IMR-90 (cell line): Measurements from ENCODE around the gene H2BK1. TPM values are rescaled to one million over a fixed set of nuclear protein-coding genes. Genes with fewer than 3 reads are reported as not detected.

Source experiments
- ATAC-seq: fragments of 200-7000 bp; cut with Tn5 transposase; 2 replicates; pipeline ENCODE4 v1.9.1; 2020; ENCODE audit warnings: low read depth, mild to moderate bottlenecking, moderate library complexity
- BruUV-seq: library from RNA; stranded (reverse); fragments of 400-500 nt; replicated peaks from 2 replicates; lab custom pipeline; 2021; lab: Mats Ljungman, UMichigan
- CTCF ChIA-PET: fragments of 300-600 bp; formaldehyde crosslinking; extraction: SDS; loops from one replicate; lab custom pipeline; 2021; ENCODE audit warnings: antibody characterized with exemption; lab: Yijun Ruan, JAX
- POLR2A ChIA-PET: fragments of 300-600 bp; sonication (Branson Sonifier 250); formaldehyde crosslinking; loops from one replicate; lab custom pipeline; 2022; ENCODE audit warnings: antibody characterized with exemption; ENCODE audit not compliant: unreplicated experiment; lab: Charles Lee
- DNase-seq: peaks from one replicate; pipeline ENCODE4 v3.0.0; 2013
- H2AFZ ChIP-seq: replicated peaks from 2 replicates; pipeline ENCODE3; 2013; ENCODE audit warnings: low read length, mild to moderate bottlenecking; ENCODE audit not compliant: poor library complexity
- H2AK5ac ChIP-seq: 2 replicates; pipeline ENCODE4 v1.6.1; 2013; ENCODE audit warnings: low read depth, low read length, inconsistent platforms
- H2AK9ac ChIP-seq: replicated peaks from 2 replicates; pipeline ENCODE3; 2013; ENCODE audit warnings: mild to moderate bottlenecking, low read depth, low read length, moderate library complexity; ENCODE audit not compliant: poor library complexity
- H2BK120ac ChIP-seq: 2 replicates; pipeline ENCODE4 v1.6.1; 2013; ENCODE audit warnings: low read depth, low read length, inconsistent platforms
- H2BK15ac ChIP-seq: 3 replicates; pipeline ENCODE4 v1.6.1; 2013; ENCODE audit warnings: low read depth, low read length, inconsistent platforms
- H2BK20ac ChIP-seq: 2 replicates; pipeline ENCODE4 v1.6.1; 2013; ENCODE audit warnings: low read depth, mild to moderate bottlenecking, inconsistent platforms, low read length, moderate library complexity
- H2BK5ac ChIP-seq: 2 replicates; pipeline ENCODE4 v1.6.1; 2013; ENCODE audit warnings: mild to moderate bottlenecking, low read depth, low read length, inconsistent platforms; ENCODE audit not compliant: poor library complexity, severe bottlenecking
- H3K14ac ChIP-seq: replicated peaks from 2 replicates; pipeline ENCODE4 v1.6.1; 2013; ENCODE audit warnings: low read depth, low read length, inconsistent platforms
- H3K18ac ChIP-seq: 2 replicates; pipeline ENCODE4 v1.6.1; 2013; ENCODE audit warnings: low read depth, low read length, control low read depth
- H3K23ac ChIP-seq: 2 replicates; pipeline ENCODE4 v1.6.1; 2013; ENCODE audit warnings: low read depth, low read length, inconsistent platforms
- H3K27ac ChIP-seq: 2 replicates; pipeline ENCODE4 v1.5.1; 2013; ENCODE audit warnings: mild to moderate bottlenecking, control low read depth, low read length; ENCODE audit not compliant: insufficient read depth
- H3K27me3 ChIP-seq: 2 replicates; pipeline ENCODE4 v1.6.1; 2013; ENCODE audit warnings: low read length; ENCODE audit not compliant: control insufficient read depth, insufficient read depth
- H3K36me3 ChIP-seq: 2 replicates; pipeline ENCODE4 v1.6.1; 2013; ENCODE audit warnings: low read length, mixed read lengths; ENCODE audit not compliant: control insufficient read depth, insufficient read depth
- H3K4ac ChIP-seq: 2 replicates; pipeline ENCODE4 v1.6.1; 2013; ENCODE audit warnings: low read depth, low read length, inconsistent platforms
- H3K4me1 ChIP-seq: 2 replicates; pipeline ENCODE4 v1.6.1; 2013; ENCODE audit warnings: low read length, mixed read lengths; ENCODE audit not compliant: control insufficient read depth, insufficient read depth
- H3K4me2 ChIP-seq: 2 replicates; pipeline ENCODE4 v1.6.1; 2013; ENCODE audit warnings: low read depth, mild to moderate bottlenecking, control low read depth, low read length, moderate library complexity
- H3K4me3 ChIP-seq: 2 replicates; pipeline ENCODE4 v1.5.1; 2013; ENCODE audit warnings: low read depth, mild to moderate bottlenecking, control low read depth, low read length, moderate library complexity; ENCODE audit not compliant: insufficient read depth
- H3K56ac ChIP-seq: 2 replicates; pipeline ENCODE4 v1.6.1; 2013; ENCODE audit warnings: low read length, inconsistent platforms; ENCODE audit not compliant: insufficient read depth; ENCODE audit errors: extremely low read depth
- H3K79me1 ChIP-seq, 2 experiments: 2 replicates each; pipeline ENCODE4 v1.6.1; 2013; ENCODE audit warnings: low read length in 2 of 2, inconsistent platforms in 1 of 2, low read depth in 1 of 2
- H3K9ac ChIP-seq: 2 replicates; pipeline ENCODE4 v1.6.1; 2013; ENCODE audit warnings: low read depth, low read length, control low read depth
- H3K9me1 ChIP-seq: 2 replicates; pipeline ENCODE4 v1.6.1; 2013; ENCODE audit warnings: low read length, inconsistent platforms; ENCODE audit not compliant: insufficient read depth
- H3K9me3 ChIP-seq: 2 replicates; pipeline ENCODE4 v1.6.1; 2013; ENCODE audit warnings: low read length; ENCODE audit not compliant: control insufficient read depth, insufficient read depth
- H4K20me1 ChIP-seq: 2 replicates; pipeline ENCODE4 v1.6.1; 2013; ENCODE audit warnings: low read length, inconsistent platforms; ENCODE audit not compliant: insufficient read depth
- H4K5ac ChIP-seq: 2 replicates; pipeline ENCODE4 v1.6.1; 2013; ENCODE audit warnings: mild to moderate bottlenecking, low read depth, low read length, control low read depth
- H4K8ac ChIP-seq, 2 experiments: 2 replicates each; pipeline ENCODE4 v1.6.1; 2013; ENCODE audit warnings: low read depth in 2 of 2, low read length in 2 of 2, control low read depth in 1 of 2, inconsistent platforms in 1 of 2
- H4K91ac ChIP-seq: 2 replicates; pipeline ENCODE4 v1.6.1; 2013; ENCODE audit warnings: low read depth, low read length, inconsistent platforms; ENCODE audit not compliant: insufficient read depth
- BHLHE40 ChIP-seq: fragments of 150-350 bp; IDR thresholded peaks from 2 replicates; pipeline ENCODE4 v1.6.1; 2016; ENCODE audit warnings: mild to moderate bottlenecking, low read depth, low read length
- CEBPB ChIP-seq: IDR thresholded peaks from 2 replicates; pipeline ENCODE4 v1.6.1; 2012; ENCODE audit warnings: low read depth, low read length, improper control_type of control experiment
- CHD1 ChIP-seq: IDR thresholded peaks from 2 replicates; pipeline ENCODE4 v1.6.1; 2012; ENCODE audit warnings: low read depth, low read length, improper control_type of control experiment
- CTCF ChIP-seq: conservative IDR thresholded peaks from 2 replicates; pipeline ENCODE4 v1.5.1; 2012; ENCODE audit warnings: mild to moderate bottlenecking, low read depth, low read length, improper control_type of control experiment
- FOS ChIP-seq: fragments of 150-350 bp; IDR thresholded peaks from 2 replicates; pipeline ENCODE4 v1.6.1; 2016; ENCODE audit warnings: low read depth, low read length
- MAFK ChIP-seq: IDR thresholded peaks from 2 replicates; pipeline ENCODE4 v1.6.1; 2012; ENCODE audit warnings: low read depth, low read length, improper control_type of control experiment
- MAZ ChIP-seq: IDR thresholded peaks from 2 replicates; pipeline ENCODE4 v1.6.1; 2012; ENCODE audit warnings: low read depth, mild to moderate bottlenecking, low read length, improper control_type of control experiment, moderate library complexity, borderline replicate concordance
- NFE2L2 ChIP-seq: fragments of 150-350 bp; IDR thresholded peaks from 2 replicates; pipeline ENCODE4 v1.6.1; 2016; ENCODE audit warnings: low read depth, mild to moderate bottlenecking, low read length
- RAD21 ChIP-seq: IDR thresholded peaks from 2 replicates; pipeline ENCODE4 v1.6.1; 2012; ENCODE audit warnings: low read length, improper control_type of control experiment
- RFX5 ChIP-seq: IDR thresholded peaks from 2 replicates; pipeline ENCODE4 v1.8.0; 2012; ENCODE audit warnings: low read depth, mild to moderate bottlenecking, low read length, moderate library complexity
- USF2 ChIP-seq: fragments of 150-350 bp; IDR thresholded peaks from 2 replicates; pipeline ENCODE4 v1.6.1; 2017; ENCODE audit warnings: mild to moderate bottlenecking, antibody characterized with exemption, low read length, low read depth
- WGBS, 2 experiments: methylation state at CpG; one replicate each; pipeline versions ENCODE4 v1.1.5 to v1.1.7; 2013; ENCODE audit warnings: missing lambda C conversion rate in 2 of 2; ENCODE audit not compliant: insufficient read length in 1 of 2; ENCODE audit errors: extremely low coverage in 2 of 2; 5-methylcytosine and 5-hydroxymethylcytosine counted together
- dilution Hi-C: fragments of 300-500 bp; cut with HindIII; formaldehyde crosslinking; loops from one replicate; pipeline ENCODE4 v1.14.3; 2018; ENCODE audit warnings: low sequenced_read_pairs; ENCODE audit not compliant: unreplicated experiment
- in situ Hi-C: fragments of 300-500 bp; cut with MboI; formaldehyde crosslinking; loops from 3 replicates; pipeline ENCODE4 v1.14.3; 2019; ENCODE audit warnings: low sequenced_read_pairs, inconsistent platforms, mixed read lengths
- intact Hi-C: fragments of 100-400 bp; cut with micrococcal nuclease; formaldehyde crosslinking; loops from 2 replicates; pipeline ENCODE4 v1.10.0; 2022
- polyA plus RNA-seq, 3 experiments: library from polyadenylated mRNA; depleted of rRNA; stranded (reverse); fragments of >200 nt; gene quantifications; 2 replicates each; pipeline ENCODE4 v1.2.3, GENCODE V29; 2012; ENCODE audit warnings: low replicate concordance in 1 of 3
- total RNA-seq: library from RNA; depleted of rRNA; stranded (reverse); fragments of >200 nt; gene quantifications from 2 replicates; pipeline ENCODE4 v1.2.3, GENCODE V29; 2012

Gene H2BK1
- total and polyA plus RNA-seq, 2 of the 4 experiments (the other 2 are of a cell fraction), result not detected

- peak overlapping the region; percentile 75 for H3K9ac ChIP-seq
- peak overlapping the region; percentile 95 for H2AFZ ChIP-seq
- dilution Hi-C loops, result no loop called here
- H3K23ac ChIP-seq, result peak overlapping the region; percentile 40
- H4K5ac ChIP-seq, result peak overlapping the region; percentile 53
- peak overlapping the region; percentile 22 for H3K18ac ChIP-seq
- in situ Hi-C loops, result no loop called here
- ChIA-PET POLR2A (interaction anchor here (0.7 to 1.4 kb wide), 2 partner anchors 19 to 71 kb away, joined by 3 to 4 read pairs; partner anchors contain the start of gene CHPF2), CTCF (no interaction called here)
- peak overlapping the region; percentile 74 for H3K4me3 ChIP-seq
- H4K91ac ChIP-seq, result peak overlapping the region; percentile 98
- H2BK20ac ChIP-seq, result no peak overlapping the region
- H2AK9ac ChIP-seq, result peak overlapping the region; percentile 78
- ATAC-seq (no peak), DNase-seq (no peak)
- H3K56ac ChIP-seq, result peak overlapping the region; percentile 49
- peak overlapping the region; percentile 66 for H3K4ac ChIP-seq
- H4K20me1 ChIP-seq, result no peaks in the 10 kb centered on the region
- intact Hi-C loops, result no loop called here
- H4K8ac ChIP-seq, result peak overlapping the region; percentile 94 to 99
- H3K14ac ChIP-seq, result peak overlapping the region; percentile 27
- H2AK5ac ChIP-seq, result peak overlapping the region; percentile 97
- peak overlapping the region; percentile 72 for H2BK5ac ChIP-seq
- no peaks in the 10 kb centered on the region; the same call in 1 of the 2 replicates for H3K27me3 ChIP-seq
- H3K27ac ChIP-seq, result peak overlapping the region; percentile 70
- H2BK120ac ChIP-seq, result peak overlapping the region; percentile 33
- H2BK15ac ChIP-seq, result peak overlapping the region; percentile 88; the same call in 1 of the 3 replicates
- H3K36me3 ChIP-seq, result no peaks in the 10 kb centered on the region
- no peaks in the 10 kb centered on the region for H3K9me3 ChIP-seq
- H3K79me1 ChIP-seq, result peaks cover 5 to 51% of the 10 kb centered on the region in 2 experiments; a peak in 3 of 4 replicates
- H3K4me2 ChIP-seq, result peak overlapping the region; percentile 71
- no TSS peak for BruUV-seq
- H3K4me1 ChIP-seq, result peaks cover 36% of the 10 kb centered on the region
- WGBS, 2 experiments, result no CpG with 5 or more reads among the region's 19 CpGs
- TF ChIP-seq MAZ (no peak), NFE2L2 (no peak), RFX5 (no peak), RAD21 (no peak), BHLHE40 (no peak), CHD1 (no peak), CTCF (no peak), USF2 (no peak), MAFK (no peak), CEBPB (no peak), FOS (no peak)
- H3K9me1 ChIP-seq, result peaks cover 14% of the 10 kb centered on the region
These were observed 41.0 kb upstream of the H2BK1 start for GRCh38 chr7:151251328-151251688.
